Subcutaneous abdominal adipose tissue (tissue), 5 donors: ENCODE data around the gene LPAR3.

Source experiments
- H3K27ac ChIP-seq: one replicate; pipeline ENCODE4 v1.7.0; 2013; ENCODE audit warnings: low read depth, mild to moderate bottlenecking, inconsistent platforms, low read length, moderate library complexity
- H3K27me3 ChIP-seq, 5 donors: one replicate each; pipeline ENCODE4 v1.7.0; 2013; ENCODE audit warnings: low read length in 5 of 5, inconsistent platforms in 1 of 5; ENCODE audit not compliant: control insufficient read depth in 5 of 5, insufficient read depth in 4 of 5
- H3K36me3 ChIP-seq, 5 donors: one replicate each; pipeline ENCODE4 v1.7.0; 2013; ENCODE audit warnings: low read length in 5 of 5; ENCODE audit not compliant: control insufficient read depth in 5 of 5, insufficient read depth in 5 of 5
- H3K4me1 ChIP-seq, 5 donors: one replicate each; pipeline ENCODE4 v1.7.0; 2013; ENCODE audit warnings: low read length in 5 of 5, mild to moderate bottlenecking in 3 of 5, moderate library complexity in 1 of 5; ENCODE audit not compliant: control insufficient read depth in 5 of 5, insufficient read depth in 5 of 5
- H3K4me3 ChIP-seq, 5 donors: one replicate each; pipeline ENCODE4 v1.7.0; 2013; ENCODE audit warnings: low read length in 5 of 5, low read depth in 1 of 5
- H3K9ac ChIP-seq, 5 donors: one replicate each; pipeline ENCODE4 v1.7.0; 2013; ENCODE audit warnings: low read length in 5 of 5, mild to moderate bottlenecking in 4 of 5, moderate library complexity in 3 of 5
- H3K9me3 ChIP-seq, 5 donors: one replicate each; pipeline ENCODE4 v1.7.0; 2013; ENCODE audit warnings: low read length in 5 of 5; ENCODE audit not compliant: control insufficient read depth in 5 of 5
- donor health status: healthy.
- donor health status: healthy.
- donor health status: healthy.
- donor health status: healthy.
- donor health status: healthy.

LPAR3 gene

DNA sequence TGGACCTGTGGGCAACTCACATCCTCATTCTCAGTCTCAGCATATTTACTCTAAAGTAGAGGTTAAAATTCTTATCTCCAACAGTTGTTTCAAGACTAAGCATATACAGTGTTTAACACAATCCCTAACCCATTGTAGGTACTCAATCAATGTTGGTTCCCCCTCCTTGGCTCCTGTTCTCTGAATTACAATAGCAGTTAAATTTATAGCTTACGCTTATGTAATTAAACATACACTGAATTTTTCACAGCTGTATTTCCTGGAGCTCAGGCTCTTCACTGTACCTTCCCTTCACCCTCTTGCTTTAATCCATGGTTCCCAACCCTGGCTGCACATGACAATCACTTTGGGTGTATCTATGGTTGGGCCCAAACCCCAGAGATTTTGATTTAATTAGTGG lies 89.4 kb downstream of the LPAR3 start:
- Histone ChIP-seq H3K4me3 (no peak overlapping the region), H3K27ac (no peak overlapping the region), H3K4me1 (no peaks in the 10 kb centered on the region), H3K9me3 (no peaks in the 10 kb centered on the region), H3K9ac (no peak overlapping the region), H3K36me3 (no peaks in the 10 kb centered on the region), H3K27me3 (peaks cover 0 to 2% (median 0%) of the 10 kb centered on the region in 5 donors)

DNA sequence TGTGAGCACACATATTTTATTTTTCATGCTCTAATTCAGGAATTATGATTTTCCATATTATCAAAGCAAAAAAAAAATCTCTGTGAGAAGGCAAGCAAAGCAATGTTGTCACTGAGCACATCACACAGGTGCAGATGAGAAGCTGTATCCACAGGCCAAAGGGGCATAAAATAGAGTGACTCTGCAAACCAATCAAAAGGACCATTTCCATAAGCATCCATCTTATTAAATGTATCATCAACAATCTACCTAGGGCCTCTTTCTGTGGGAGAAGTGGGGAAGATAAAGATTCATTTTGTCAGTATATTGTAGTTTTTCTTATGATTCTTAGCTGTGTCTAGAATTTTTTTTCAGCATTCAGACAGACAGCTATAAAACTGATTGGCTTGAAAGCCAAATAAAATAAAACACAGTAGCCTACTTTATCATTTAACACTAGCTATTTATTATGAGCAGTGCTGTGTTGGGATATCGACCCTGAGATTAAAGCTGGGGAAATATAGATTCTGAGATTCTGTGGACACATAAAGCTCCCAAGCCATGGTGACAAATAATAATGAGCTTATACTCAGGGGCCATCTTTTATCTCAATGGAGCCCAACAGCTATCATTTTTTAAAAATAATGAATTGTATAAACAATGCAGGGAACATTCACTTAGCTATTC lies 90.3 kb downstream of the LPAR3 start:
- H3K9me3 ChIP-seq, result no peaks in the 10 kb centered on the region
- H3K27ac ChIP-seq, result no peak overlapping the region
- no peak overlapping the region for H3K9ac ChIP-seq
- H3K27me3 ChIP-seq, result peaks cover 0 to 2% (median 0%) of the 10 kb centered on the region in 5 donors
- no peak overlapping the region for H3K4me3 ChIP-seq
- H3K36me3 ChIP-seq, result no peaks in the 10 kb centered on the region
- H3K4me1 ChIP-seq, result no peaks in the 10 kb centered on the region

DNA sequence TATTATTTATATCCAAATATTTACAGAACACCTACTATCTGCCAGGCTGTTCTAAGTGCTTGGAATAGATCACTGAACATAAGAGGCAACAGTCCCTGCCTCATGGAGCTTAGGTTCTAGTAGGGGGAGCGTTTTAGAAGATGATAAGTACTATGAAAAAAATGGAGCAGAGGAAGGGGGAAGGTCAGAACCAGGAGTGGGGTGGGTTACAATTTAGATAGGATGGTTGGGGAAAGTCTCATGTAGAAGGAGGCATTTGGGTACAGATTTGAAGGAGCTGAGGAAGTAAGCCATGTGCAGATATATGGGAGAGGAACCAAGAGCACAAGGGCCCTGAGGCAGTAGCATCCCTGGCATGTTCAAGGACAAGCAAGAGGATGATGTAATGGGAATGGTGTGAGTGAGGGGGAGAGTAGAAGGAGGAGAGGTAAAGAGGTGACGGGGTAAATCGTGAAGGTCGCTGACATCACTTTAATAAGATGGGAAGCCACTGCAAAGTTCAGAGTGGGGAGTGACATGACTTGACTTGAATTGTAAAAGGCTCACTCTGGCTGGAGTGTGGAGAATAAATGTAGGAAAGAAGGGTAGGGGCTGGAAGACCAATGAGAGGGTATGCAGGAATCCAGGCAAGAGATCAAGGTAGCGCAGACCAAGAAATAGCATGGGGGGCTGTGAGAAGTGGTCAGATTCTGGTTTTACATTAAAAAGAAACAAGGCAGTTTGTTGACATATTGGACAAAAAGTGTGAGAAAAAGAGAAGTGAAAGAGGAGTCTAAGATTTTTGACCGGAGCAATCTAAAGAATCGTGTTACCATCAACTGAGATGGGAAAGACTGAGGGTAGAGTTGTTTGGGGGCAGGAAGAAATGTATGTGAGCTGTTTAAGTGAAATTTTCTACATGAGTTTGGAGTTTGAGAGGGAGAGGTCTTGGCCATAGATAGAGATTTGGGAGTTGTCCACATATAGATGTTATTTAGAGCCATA lies 92.6 kb downstream of the LPAR3 start:
- H3K4me1 ChIP-seq, result no peaks in the 10 kb centered on the region
- H3K27me3 ChIP-seq, result no peaks in the 10 kb centered on the region
- peaks cover 0 to 2% (median 0%) of the 10 kb centered on the region in 5 donors for H3K9me3 ChIP-seq
- H3K27ac ChIP-seq, result no peak overlapping the region
- no peaks in the 10 kb centered on the region for H3K36me3 ChIP-seq
- H3K9ac ChIP-seq, result no peak overlapping the region
- H3K4me3 ChIP-seq, result no peak overlapping the region

DNA sequence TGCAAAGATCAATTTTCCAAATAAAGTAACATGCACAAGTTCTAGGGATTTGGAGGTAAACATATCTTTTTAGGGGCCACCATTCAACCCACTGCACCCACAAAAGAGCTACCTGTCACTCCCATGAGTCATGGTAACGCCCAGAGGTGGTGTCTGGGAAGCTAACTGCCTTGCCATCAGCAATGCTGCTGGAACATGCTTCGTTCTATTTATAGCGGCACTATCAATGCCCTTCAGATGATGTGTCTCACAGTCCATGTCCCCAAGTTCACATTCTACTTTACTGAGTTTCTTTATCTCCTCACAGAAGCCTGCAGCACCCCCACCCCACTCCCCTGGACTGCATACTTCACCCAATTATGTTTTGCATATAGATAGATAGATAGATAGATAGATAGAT lies 95.4 kb downstream of the LPAR3 start:
- no peak overlapping the region for H3K9ac ChIP-seq
- H3K4me1 ChIP-seq, result no peaks in the 10 kb centered on the region
- H3K9me3 ChIP-seq, result peaks cover 1 to 14% (median 6%) of the 10 kb centered on the region in 5 donors
- no peak overlapping the region for H3K27ac ChIP-seq
- H3K27me3 ChIP-seq, result no peaks in the 10 kb centered on the region
- no peaks in the 10 kb centered on the region for H3K36me3 ChIP-seq
- H3K4me3 ChIP-seq, result no peak overlapping the region

DNA sequence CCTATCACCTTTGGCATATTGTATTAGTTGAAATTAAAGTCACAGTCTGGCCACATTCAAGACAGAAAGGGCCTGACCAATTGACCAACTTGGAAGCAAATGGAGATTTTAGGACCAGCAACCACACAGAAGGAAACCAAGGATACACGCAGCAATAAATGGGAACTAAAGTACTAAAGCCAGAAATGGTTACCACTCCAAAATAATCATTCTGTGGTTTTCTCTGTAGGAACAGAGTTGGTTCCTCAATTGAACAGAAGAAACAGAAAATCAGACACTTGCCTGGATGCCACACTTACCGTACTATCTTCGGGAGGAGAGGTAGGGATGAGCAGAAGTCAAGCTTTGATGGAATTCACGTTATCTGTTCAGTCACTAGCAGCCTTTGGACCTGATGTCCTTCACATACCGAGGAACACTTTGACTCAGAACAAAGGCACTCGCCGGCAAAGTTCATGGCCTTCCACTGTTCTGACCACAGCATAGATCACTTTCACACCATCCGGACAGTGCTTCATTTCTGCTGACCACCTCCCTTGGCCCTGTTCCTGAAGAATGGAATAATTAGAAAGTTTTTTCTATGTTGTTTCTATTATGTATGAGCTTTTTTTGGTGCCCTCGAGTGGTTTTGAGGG lies 96.9 kb downstream of the LPAR3 start:
- H3K36me3 ChIP-seq, result no peaks in the 10 kb centered on the region
- H3K4me3 ChIP-seq, result no peak overlapping the region
- H3K27ac ChIP-seq, result no peak overlapping the region
- H3K27me3 ChIP-seq, result no peaks in the 10 kb centered on the region
- peaks cover 3 to 23% (median 9%) of the 10 kb centered on the region in 5 donors for H3K9me3 ChIP-seq
- no peak overlapping the region for H3K9ac ChIP-seq
- no peaks in the 10 kb centered on the region for H3K4me1 ChIP-seq

DNA sequence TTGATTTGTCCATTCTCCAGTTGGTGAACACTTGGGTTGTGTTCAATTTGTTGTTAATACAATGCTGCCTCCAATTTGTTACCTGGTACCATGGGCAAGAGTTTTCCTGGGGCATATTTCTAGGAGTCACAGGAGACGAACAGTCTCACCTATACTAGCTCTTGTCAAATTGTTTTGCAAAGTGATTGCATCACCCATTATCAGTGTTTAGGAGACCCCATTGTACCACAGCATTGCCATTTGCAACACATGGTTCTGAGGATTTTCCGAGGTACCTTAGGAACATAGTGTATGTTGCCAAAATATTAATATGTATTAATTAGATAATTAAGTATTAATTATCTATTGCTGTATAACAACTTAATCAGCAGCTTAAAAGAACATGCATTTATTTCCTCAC lies 97.8 kb downstream of the LPAR3 start:
- no peaks in the 10 kb centered on the region for H3K4me1 ChIP-seq
- H3K9ac ChIP-seq, result no peak overlapping the region
- no peaks in the 10 kb centered on the region for H3K36me3 ChIP-seq
- H3K4me3 ChIP-seq, result no peak overlapping the region
- H3K27ac ChIP-seq, result no peak overlapping the region
- H3K27me3 ChIP-seq, result no peaks in the 10 kb centered on the region
- H3K9me3 ChIP-seq, result peaks cover 3 to 23% (median 9%) of the 10 kb centered on the region in 5 donors

DNA sequence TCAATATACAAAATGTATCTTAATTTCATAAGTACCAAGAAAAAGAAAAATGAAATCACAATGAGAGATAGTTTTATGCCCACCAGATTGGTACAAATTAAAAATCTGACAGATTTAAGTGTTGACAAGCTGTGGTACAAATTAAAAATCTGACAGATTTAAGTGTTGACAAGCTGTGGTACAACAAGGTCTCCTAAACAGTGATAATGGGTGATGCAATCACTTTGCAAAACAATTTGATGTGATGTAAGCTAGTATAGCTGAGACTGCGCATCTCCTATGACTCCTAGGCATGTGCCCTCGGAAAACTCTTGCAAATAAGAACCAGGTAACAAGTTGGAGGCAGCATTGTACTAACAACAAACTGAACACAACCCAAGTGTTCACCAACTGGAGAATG lies 100.6 kb downstream of the LPAR3 start:
- Histone ChIP-seq H3K9me3 (peaks cover 3 to 23% (median 9%) of the 10 kb centered on the region in 5 donors), H3K4me3 (peak overlapping the region in 1 of 5 donors; percentile 2), H3K27ac (no peak overlapping the region), H3K4me1 (no peaks in the 10 kb centered on the region), H3K9ac (no peak overlapping the region), H3K27me3 (no peaks in the 10 kb centered on the region), H3K36me3 (no peaks in the 10 kb centered on the region)

DNA sequence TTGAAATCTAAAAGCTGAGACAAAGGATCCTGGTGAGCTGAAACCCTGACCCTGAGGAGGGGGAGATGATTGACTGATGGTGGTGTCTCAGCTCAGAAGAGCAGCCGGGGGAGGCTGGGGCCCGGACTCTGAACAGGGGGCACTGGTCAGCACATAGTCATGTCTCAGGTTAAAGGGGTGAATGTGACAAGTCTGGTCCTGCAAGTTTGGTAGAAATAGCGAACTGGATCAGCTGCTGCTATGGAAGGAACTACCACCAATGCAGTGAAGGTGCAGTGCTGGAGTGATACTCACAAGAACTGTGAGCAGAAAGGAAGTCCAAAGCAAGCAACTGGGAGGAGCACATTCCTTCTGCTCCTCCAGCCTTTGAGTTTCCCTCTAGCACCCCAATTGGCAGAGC lies 104.0 kb downstream of the LPAR3 start:
- peaks cover 3 to 21% (median 9%) of the 10 kb centered on the region in 5 donors for H3K9me3 ChIP-seq
- H3K27ac ChIP-seq, result no peak overlapping the region

DNA sequence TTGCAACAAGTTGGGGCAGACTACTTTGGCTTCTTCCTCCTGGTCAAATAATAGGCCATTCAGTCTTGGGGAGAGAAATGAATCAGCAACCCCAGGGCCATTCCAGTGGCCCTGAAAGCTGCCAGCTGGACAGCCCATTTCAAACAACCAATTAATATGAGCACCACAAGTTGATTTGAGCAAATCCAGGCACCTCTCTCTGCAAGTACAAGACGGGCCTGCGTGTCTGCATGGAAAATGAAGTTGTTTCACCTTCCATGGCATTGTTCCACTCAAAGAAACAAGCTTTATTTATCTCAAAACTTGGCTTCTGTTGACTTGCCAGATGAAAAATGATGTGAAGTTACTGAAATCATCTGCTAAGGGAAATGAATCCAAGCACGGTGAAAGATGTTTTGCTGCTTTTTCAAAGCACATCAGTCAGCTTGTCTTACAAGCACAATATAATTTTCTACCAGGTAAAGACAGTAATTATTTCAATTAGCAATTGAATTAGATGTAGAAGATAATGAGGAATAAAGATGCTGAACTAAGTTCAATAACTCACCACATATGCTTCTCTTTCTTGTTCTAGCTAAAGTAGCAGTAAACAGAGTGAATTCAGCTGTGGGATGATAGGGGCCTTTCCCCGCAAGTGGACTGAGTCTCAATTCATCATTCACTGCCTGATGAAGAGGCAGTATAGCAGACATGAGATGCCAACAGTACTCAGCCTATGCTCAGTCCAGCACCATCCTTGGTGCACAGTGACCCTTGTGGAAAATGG lies 107.6 kb downstream of the LPAR3 start:
- Histone ChIP-seq H3K36me3 (no peaks in the 10 kb centered on the region), H3K9ac (no peak overlapping the region), H3K9me3 (peaks cover 0 to 3% (median 0%) of the 10 kb centered on the region in 5 donors), H3K4me1 (peaks cover 0 to 5% (median 0%) of the 10 kb centered on the region in 5 donors), H3K27ac (no peak overlapping the region), H3K27me3 (peaks cover 0 to 3% (median 0%) of the 10 kb centered on the region in 5 donors), H3K4me3 (no peak overlapping the region)

More for the DNA sequence above, 104.0 kb downstream of the LPAR3 start:
- Histone ChIP-seq H3K9ac (no peak overlapping the region), H3K27me3 (no peaks in the 10 kb centered on the region), H3K36me3 (no peaks in the 10 kb centered on the region), H3K4me3 (no peak overlapping the region), H3K4me1 (no peaks in the 10 kb centered on the region)
